ENCODE data around the gene GAPVD1. TPM values are rescaled to one million over a fixed set of nuclear protein-coding genes. Genes with fewer than 3 reads are reported as not detected.
"Not testable (repeated sequence)": the region's sequence is repeated elsewhere in the genome, so short reads cannot be mapped to it uniquely, and the experiment has no call there.

GAPVD1 gene
- total RNA-seq, 1 experiment from 2014 or later, result 39.5 TPM

- Histone ChIP-seq H2AK5ac (ENCODE audit: insufficient read length, low read length) (no peak overlapping the region), H2AFZ (ENCODE audit: low read length) (no peak overlapping the region), H4K20me1 (ENCODE audit: control insufficient read depth, insufficient read depth, insufficient read length) (no peaks in the 10 kb centered on the region), H3K27me3 (ENCODE audit: insufficient read depth, low read length) (no peaks in the 10 kb centered on the region), H4K91ac (ENCODE audit: insufficient read length, low read depth, low read length) (no peak overlapping the region), H3K9me3 (ENCODE audit: control insufficient read depth, low read depth, low read length) (no peaks in the 10 kb centered on the region), H3K18ac (ENCODE audit: insufficient read length, low read depth, low read length) (no peak overlapping the region), H2BK15ac (ENCODE audit: low read depth, low read length) (no peak overlapping the region), H4K5ac (ENCODE audit: insufficient read length, low read depth, low read length) (no peak overlapping the region), H3K9ac (ENCODE audit: extremely low read depth, insufficient read length, low read length) (no peak overlapping the region), H2BK120ac (ENCODE audit: low read depth, low read length, poor library complexity, severe bottlenecking) (no peak overlapping the region), H2BK20ac (ENCODE audit: low read depth, low read length, poor library complexity, severe bottlenecking) (no peak overlapping the region), H3K79me1 (ENCODE audit: insufficient read depth, low read depth, low read length, poor library complexity, severe bottlenecking) (no peaks in the 10 kb centered on the region), H2BK5ac (ENCODE audit: insufficient read length, low read length) (no peak overlapping the region), H3K27ac (ENCODE audit: insufficient read length, low read depth, low read length) (no peak overlapping the region), H3K4me1 (ENCODE audit: insufficient read depth, low read length) (no peaks in the 10 kb centered on the region), H3K79me2 (ENCODE audit: insufficient read depth, low read length) (no peaks in the 10 kb centered on the region), H4K8ac (replicated peaks; ENCODE audit: insufficient read length, low read depth, low read length) (no peak overlapping the region), H3K23ac (ENCODE audit: insufficient read length, low read depth, low read length) (no peak overlapping the region), H2BK12ac (ENCODE audit: insufficient read length, low read depth, low read length) (no peak overlapping the region), H3K4me2 (ENCODE audit: insufficient read depth, insufficient read length, low read length) (no peak overlapping the region), H3K23me2 (ENCODE audit: insufficient read length, low read depth, low read length, poor library complexity, severe bottlenecking) (no peaks in the 10 kb centered on the region), H3K4ac (ENCODE audit: low read depth, low read length) (no peak overlapping the region), H3T11ph (ENCODE audit: low read length) (no peak overlapping the region), H3K14ac (ENCODE audit: insufficient read depth, low read length) (no peak overlapping the region), H3K56ac (ENCODE audit: insufficient read length, low read depth, low read length) (no peak overlapping the region)
- WGBS (ENCODE audit: extremely low coverage, insufficient read length, low lambda C conversion rate), result no CpG with 5 or more reads among the region's 3 CpGs
- Mint-ChIP-seq H3K27me3 (ENCODE audit: low read depth) (no peaks in the 10 kb centered on the region), H3K4me1 (no peaks in the 10 kb centered on the region), H3K27ac (no peak overlapping the region; a peak in 1 of 7 replicates), H3K4me3 (no peak overlapping the region), H3K9me3 (no peaks in the 10 kb centered on the region), H3K36me3 (ENCODE audit: insufficient read depth in 1 of 3, low read depth in 3 of 3) (peaks cover 14 to 44% (median 40%) of the 10 kb centered on the region in 3 experiments; a peak in 6 of 7 replicates)
- no peak for TF ChIP-seq CTCF (conservative IDR thresholded peaks at IDR 0.05)
- DNase-seq, result no peak
These were observed 43.0 kb upstream of the GAPVD1 start for GRCh38 chr9:125218621-125219020.

- peaks cover 13 to 24% (median 16%) of the 10 kb centered on the region in 3 experiments; a peak in 5 of 7 replicates for H3K36me3 Mint-ChIP-seq (ENCODE audit: insufficient read depth in 1 of 3, low read depth in 3 of 3)
These were observed 36.8 kb upstream of the GAPVD1 start for GRCh38 chr9:125224858-125225257.

More at GRCh38 chr9:125224858-125225257, 36.8 kb upstream of the GAPVD1 start:
- not testable (repeated sequence) for H3K4ac ChIP-seq (ENCODE audit: low read depth, low read length); H3K9me3 ChIP-seq (ENCODE audit: control insufficient read depth, low read depth, low read length); H3K9ac ChIP-seq (ENCODE audit: extremely low read depth, insufficient read length, low read length); H3K4me1 ChIP-seq (ENCODE audit: insufficient read depth, low read length); H2BK12ac ChIP-seq (ENCODE audit: insufficient read length, low read depth, low read length); H3K27ac ChIP-seq (ENCODE audit: insufficient read length, low read depth, low read length); H2BK20ac ChIP-seq (ENCODE audit: low read depth, low read length, poor library complexity, severe bottlenecking); H2BK15ac ChIP-seq (ENCODE audit: low read depth, low read length); H2BK5ac ChIP-seq (ENCODE audit: insufficient read length, low read length); H3K27me3 ChIP-seq (ENCODE audit: insufficient read depth, low read length); H3K4me1 Mint-ChIP-seq; H3T11ph ChIP-seq (ENCODE audit: low read length); H3K79me1 ChIP-seq (ENCODE audit: insufficient read depth, low read depth, low read length, poor library complexity, severe bottlenecking); H2BK120ac ChIP-seq (ENCODE audit: low read depth, low read length, poor library complexity, severe bottlenecking); H3K27ac Mint-ChIP-seq; H3K23me2 ChIP-seq (ENCODE audit: insufficient read length, low read depth, low read length, poor library complexity, severe bottlenecking); H3K27me3 Mint-ChIP-seq (ENCODE audit: low read depth); H4K91ac ChIP-seq (ENCODE audit: insufficient read length, low read depth, low read length); H3K4me3 Mint-ChIP-seq; H2AK5ac ChIP-seq (ENCODE audit: insufficient read length, low read length); H3K14ac ChIP-seq (ENCODE audit: insufficient read depth, low read length); H3K9me3 Mint-ChIP-seq; H4K5ac ChIP-seq (ENCODE audit: insufficient read length, low read depth, low read length); H3K23ac ChIP-seq (ENCODE audit: insufficient read length, low read depth, low read length); H4K8ac ChIP-seq (replicated peaks; ENCODE audit: insufficient read length, low read depth, low read length); DNase-seq; H3K18ac ChIP-seq (ENCODE audit: insufficient read length, low read depth, low read length); H3K79me2 ChIP-seq (ENCODE audit: insufficient read depth, low read length); H2AFZ ChIP-seq (ENCODE audit: low read length); H3K4me2 ChIP-seq (ENCODE audit: insufficient read depth, insufficient read length, low read length); H4K20me1 ChIP-seq (ENCODE audit: control insufficient read depth, insufficient read depth, insufficient read length); H3K56ac ChIP-seq (ENCODE audit: insufficient read length, low read depth, low read length)

Measured in H9 (cell line).